K562 (cell line): ENCODE measurements around the gene AMPD3. TPM values are rescaled to one million over a fixed set of nuclear protein-coding genes. Genes with fewer than 3 reads are reported as not detected.

Experiments used
- ATAC-seq: fragments of 200-7000 bp; cut with Tn5 transposase; 3 replicates; pipeline ENCODE4 v1.9.1; 2020; ENCODE audit warnings: moderate library complexity
- BruUV-seq: library from RNA; stranded (reverse); fragments of 400-500 nt; replicated peaks from 2 replicates; lab custom pipeline; 2021; lab: Mats Ljungman, UMichigan
- CTCF ChIA-PET: fragments of 300-600 bp; formaldehyde crosslinking; extraction: SDS; loops from one replicate; lab custom pipeline; 2021; ENCODE audit warnings: low intra/inter-chr PET ratio; lab: Yijun Ruan, JAX
- POLR2A ChIA-PET: fragments of 300-600, 350-650 bp; sonication (Branson Sonifier 250); formaldehyde crosslinking; extraction: SDS; loops from one replicate; lab custom pipeline; 2021; ENCODE audit warnings: antibody characterized with exemption, inconsistent platforms; lab: Yijun Ruan, JAX
- DNase-seq, 4 experiments: peaks; one replicate each; pipeline versions ENCODE4 v3.0.0 to v3.0.0-alpha.2; 2011 to 2018; ENCODE audit warnings: low spot score in 3 of 4, mixed read lengths in 3 of 4; ENCODE audit errors: extremely low read depth in 1 of 4
- FAIRE-seq: peaks from 2 replicates; lab custom pipeline; 2011; peaks lifted over from hg19 to GRCh38; lab: Jason Lieb, UNC
- H2AFZ ChIP-seq: 2 replicates; pipeline ENCODE4 v1.6.0; 2011; ENCODE audit warnings: low read depth, low read length, control low read depth, inconsistent platforms
- H3K27ac ChIP-seq: fragments of 200-600 bp; 3 replicates; pipeline ENCODE4 v1.8.0; 2011; ENCODE audit warnings: low read depth, mild to moderate bottlenecking, control low read depth, inconsistent platforms, low read length, moderate library complexity, mixed read lengths; ENCODE audit errors: extremely low read depth
- H3K27me3 ChIP-seq, 2 experiments: fragments of 300-600 bp in 1 of 2; 2 replicates in 1 of 2; 3 replicates in 1 of 2; pipeline versions ENCODE4 v1.6.0 to v1.8.0; 2011; ENCODE audit warnings: inconsistent platforms in 2 of 2, low read length in 2 of 2, mild to moderate bottlenecking in 1 of 2, mixed read lengths in 1 of 2, moderate library complexity in 1 of 2; ENCODE audit not compliant: control insufficient read depth in 2 of 2, insufficient read depth in 2 of 2
- H3K36me3 ChIP-seq: fragments of 300-600 bp; 3 replicates; pipeline ENCODE4 v1.8.0; 2011; ENCODE audit warnings: mild to moderate bottlenecking, low read length, inconsistent platforms; ENCODE audit not compliant: control insufficient read depth, insufficient read depth
- H3K4me1 ChIP-seq, 2 experiments: fragments of 200-600 bp in 1 of 2; replicated peaks in 1 of 2; 2 replicates in 1 of 2; 3 replicates in 1 of 2; pipeline versions ENCODE4 v1.5.1 to v1.8.0; 2011; ENCODE audit warnings: inconsistent platforms in 2 of 2, low read length in 2 of 2, mild to moderate bottlenecking in 1 of 2, mixed read lengths in 1 of 2, moderate library complexity in 1 of 2; ENCODE audit not compliant: control insufficient read depth in 2 of 2, insufficient read depth in 2 of 2
- H3K4me2 ChIP-seq: 2 replicates; pipeline ENCODE4 v1.6.1; 2011; ENCODE audit warnings: low read length, control low read depth, inconsistent platforms, mixed read lengths; ENCODE audit not compliant: insufficient read depth
- H3K4me3 ChIP-seq: fragments of 200-600 bp; sonication (generic), shearing (Covaris generic); 2 replicates; pipeline ENCODE4 v1.5.1; 2016; ENCODE audit warnings: control low read depth, inconsistent platforms
- H3K79me2 ChIP-seq: fragments of 200-600 bp; 3 replicates; pipeline ENCODE4 v1.8.0; 2011; ENCODE audit warnings: low read length, inconsistent platforms; ENCODE audit not compliant: control insufficient read depth, insufficient read depth
- H3K9ac ChIP-seq, 2 experiments: 2 replicates each; pipeline versions ENCODE4 v1.6.0 to v1.6.1; 2011; ENCODE audit warnings: low read depth in 2 of 2, low read length in 2 of 2, control low read depth in 1 of 2, inconsistent platforms in 1 of 2, mild to moderate bottlenecking in 1 of 2, mixed read lengths in 1 of 2; ENCODE audit not compliant: insufficient read depth in 1 of 2
- H3K9me1 ChIP-seq: one replicate; pipeline ENCODE4 v1.6.0; 2011; ENCODE audit warnings: inconsistent platforms, mild to moderate bottlenecking, low read length, moderate library complexity; ENCODE audit not compliant: control insufficient read depth, insufficient read depth
- H3K9me3 ChIP-seq: replicated peaks from 2 replicates; pipeline ENCODE4 v1.5.1; 2011; ENCODE audit warnings: low read depth, low read length, inconsistent platforms; ENCODE audit not compliant: control insufficient read depth, insufficient read depth
- H4K20me1 ChIP-seq: replicated peaks from 2 replicates; pipeline ENCODE4 v1.6.1; 2011; ENCODE audit warnings: low read length, inconsistent platforms, mixed read lengths; ENCODE audit not compliant: control insufficient read depth, insufficient read depth
- ADNP ChIP-seq: fragments of 200-800 bp; sonication (Bioruptor generic); IDR thresholded peaks from 2 replicates; pipeline ENCODE4 v1.6.1; 2016; ENCODE audit warnings: missing genetic modification characterization, missing compliant biosample characterization
- BRF2 ChIP-seq: IDR thresholded peaks from 3 replicates; pipeline ENCODE4 v1.6.1; 2011; ENCODE audit warnings: borderline replicate concordance, mild to moderate bottlenecking; ENCODE audit not compliant: insufficient read length, insufficient read depth
- DNMT1 ChIP-seq: fragments of 450-650 bp; IDR thresholded peaks from 2 replicates; pipeline ENCODE4 v1.6.1; 2016; ENCODE audit warnings: antibody characterized with exemption, mild to moderate bottlenecking
- FOXA1 ChIP-seq: fragments of 450-650 bp; IDR thresholded peaks from 2 replicates; pipeline ENCODE4 v1.6.1; 2016; ENCODE audit warnings: mild to moderate bottlenecking, borderline replicate concordance
- MBD1 ChIP-seq: fragments of 250-450 bp; sonication (Bioruptor Pico); IDR thresholded peaks from 2 replicates; pipeline ENCODE4 v1.8.0; 2022; ENCODE audit warnings: inconsistent platforms
- SMC3 ChIP-seq: conservative IDR thresholded peaks from 2 replicates; pipeline ENCODE4 v1.6.1; 2011; ENCODE audit warnings: low read depth, low read length, improper control_type of control experiment; ENCODE audit not compliant: insufficient read depth
- TAF1 ChIP-seq: IDR thresholded peaks from 2 replicates; pipeline ENCODE4 v1.6.1; 2011; ENCODE audit warnings: mild to moderate bottlenecking, low read length, moderate library complexity; ENCODE audit not compliant: insufficient read depth, control insufficient read depth, severe bottlenecking; ENCODE audit errors: extremely low read depth
- THRAP3 ChIP-seq: fragments of 450-650 bp; IDR thresholded peaks from 2 replicates; pipeline ENCODE4 v1.6.1; 2016; ENCODE audit warnings: mild to moderate bottlenecking, inconsistent platforms, borderline replicate concordance
- ZSCAN32 ChIP-seq: fragments of 450-650 bp; formaldehyde crosslinking; IDR thresholded peaks from 2 replicates; pipeline ENCODE4 v1.4.0; 2020; ENCODE audit warnings: mild to moderate bottlenecking, moderate library complexity
- WGBS: fragments of 100-300 bp; shearing (Covaris generic); methylation state at CpG from one replicate; pipeline ENCODE4 v1.1.6; 2016; ENCODE audit warnings: low coverage, mixed read lengths; ENCODE audit not compliant: insufficient coverage; ENCODE audit errors: missing lambda C conversion rate; 5-methylcytosine and 5-hydroxymethylcytosine counted together
- in situ Hi-C: fragments of 300-500 bp; cut with MboI; formaldehyde crosslinking; loops from 4 replicates; pipeline ENCODE4 v1.15.0; 2018; ENCODE audit warnings: inconsistent platforms, mixed read lengths
- intact Hi-C: fragments of 100-400 bp; cut with micrococcal nuclease; formaldehyde crosslinking; loops from 2 replicates; pipeline ENCODE4 v1.14.2; 2022
- polyA plus RNA-seq, 8 experiments: library from polyadenylated mRNA; depleted of rRNA in 4 of 8; stranded (reverse) in 5 of 8; unstranded in 3 of 8; fragments of >200 nt; fragmentation: Nextera tagmentation in 2 of 8; fragmentation: Illumina TruSeq in 1 of 8; extraction: Ambion mirVana in 2 of 8; extraction: Trizol in 1 of 8; gene quantifications; 2 replicates each; pipeline versions ENCODE4 v1.2.1 to v1.2.3, GENCODE V29; 2011 to 2014; ENCODE audit warnings: inconsistent platforms in 1 of 8, missing spikeins in 1 of 8
- total RNA-seq, 7 experiments: library from RNA; depleted of rRNA in 6 of 7; stranded (reverse); fragments of >200 nt in 6 of 7; fragmentation: Illumina TruSeq in 2 of 7; extraction: Trizol in 2 of 7; gene quantifications; 2 replicates each; pipeline versions ENCODE4 v1.2.1 to v1.2.3, GENCODE V29; 2011 to 2021; ENCODE audit warnings: low replicate concordance in 1 of 7

The AMPD3 gene
- total and polyA plus RNA-seq, 9 of the 15 experiments (the other 6 are each of a cell fraction or from before 2014, with no cell fraction given): 4.4 to 23.6 (median 11.2) TPM

GRCh38 chr11:10520562-10520961 lies 65.5 kb downstream of the AMPD3 start:
- in situ Hi-C loops (loop anchor here (25.0 kb wide), 1 partner anchor 217 kb away; no protein-coding TSS in a partner anchor), intact Hi-C loops (no loop called here)
- H3K9me3 ChIP-seq: no peaks in the 10 kb centered on the region
- FAIRE-seq (no peak), DNase-seq (no peak), ATAC-seq (no peak)
- no TSS peak for BruUV-seq
- ChIA-PET CTCF (no interaction called here), POLR2A (interaction anchor here (1.0 to 2.0 kb wide), 2 partner anchors 11 to 12 kb away, joined by 4 to 12 read pairs; no protein-coding TSS in a partner anchor)
- no peak overlapping the region for H2AFZ ChIP-seq
- 80% methylated on average over 2 of the region's 2 CpGs for WGBS
- no peaks in the 10 kb centered on the region for H4K20me1 ChIP-seq
- no peak overlapping the region for H3K9ac ChIP-seq
- H3K4me2 ChIP-seq: no peak overlapping the region
- TF ChIP-seq ADNP (tag): no peak
- TF ChIP-seq THRAP3: no peak
- TF ChIP-seq MBD1 (CRISPR knock-in tag): no peak
- TF ChIP-seq SMC3: no peak
- no peak for TF ChIP-seq FOXA1
- no peak for TF ChIP-seq TAF1
- no peak for TF ChIP-seq BRF2
- TF ChIP-seq ZSCAN32: no peak
- TF ChIP-seq DNMT1: no peak
- H3K4me3 ChIP-seq: no peak overlapping the region
- H3K4me1 ChIP-seq: 0 out of 5 replicates have a peak, but pooled peaks cover 0 to 4% of the 10 kb centered on the region in 2 experiments
- no peaks in the 10 kb centered on the region for H3K79me2 ChIP-seq
- H3K36me3 ChIP-seq: peaks cover 64% of the 10 kb centered on the region
- H3K27ac ChIP-seq: no peak overlapping the region
- no peaks in the 10 kb centered on the region for H3K27me3 ChIP-seq
- no peaks in the 10 kb centered on the region for H3K9me1 ChIP-seq
